HCT116 (cell line): ENCODE results near the gene CDKN1C.

ENCODE experiments used
- CTCF ChIP-seq, 3 experiments: fragments of 200-600 bp in 1 of 3; sonication (generic) in 1 of 3; IDR thresholded peaks in 2 of 3; conservative IDR thresholded peaks in 1 of 3; 2 replicates each; pipeline ENCODE4 v1.5.1; 2012 to 2017; ENCODE audit warnings: low read depth in 2 of 3, low read length in 2 of 3, antibody characterized with exemption in 1 of 3, borderline replicate concordance in 1 of 3, control low read depth in 1 of 3, mild to moderate bottlenecking in 1 of 3, mixed read lengths in 1 of 3, mixed run types in 1 of 3, moderate library complexity in 1 of 3; ENCODE audit not compliant: insufficient read depth in 1 of 3
- ELF1 ChIP-seq: IDR thresholded peaks from 2 replicates; pipeline ENCODE4 v1.6.1; 2012; ENCODE audit warnings: low read depth, borderline replicate concordance
- EZH2 ChIP-seq: fragments of 200-600 bp; sonication (generic); IDR thresholded peaks from 2 replicates; pipeline ENCODE4 v1.6.1; 2017; ENCODE audit warnings: antibody characterized with exemption, mixed run types
- EZH2phosphoT487 ChIP-seq: fragments of 200-600 bp; IDR thresholded peaks from 2 replicates; pipeline ENCODE4 v1.6.1; 2018; ENCODE audit warnings: antibody characterized with exemption, borderline replicate concordance
- MAX ChIP-seq: IDR thresholded peaks from 2 replicates; pipeline ENCODE4 v1.6.1; 2012
- POLR2A ChIP-seq: IDR thresholded peaks from 2 replicates; pipeline ENCODE4 v1.7.0; 2011; ENCODE audit warnings: borderline replicate concordance; ENCODE audit not compliant: insufficient read depth, insufficient read length; ENCODE audit errors: extremely low read depth
- POLR2AphosphoS5 ChIP-seq: IDR thresholded peaks from 2 replicates; pipeline ENCODE4 v1.6.1; 2011; ENCODE audit warnings: mild to moderate bottlenecking, low read depth, low read length, moderate library complexity
- RAD21 ChIP-seq: IDR thresholded peaks from 2 replicates; pipeline ENCODE4 v1.6.1; 2012; ENCODE audit warnings: low read depth, mild to moderate bottlenecking
- TCF7L2 ChIP-seq: IDR thresholded peaks from 2 replicates; pipeline ENCODE4 v1.7.0; 2011; ENCODE audit warnings: borderline replicate concordance, inconsistent platforms; ENCODE audit not compliant: insufficient read depth, insufficient read length; ENCODE audit errors: extremely low read depth
- ZBTB33 ChIP-seq: IDR thresholded peaks from 2 replicates; pipeline ENCODE4 v1.6.1; 2011; ENCODE audit warnings: mild to moderate bottlenecking, low read length, moderate library complexity; ENCODE audit not compliant: insufficient replicate concordance; ENCODE audit errors: extremely low read depth
- ZFX ChIP-seq: fragments of 450-650 bp; IDR thresholded peaks from 2 replicates; pipeline ENCODE4 v1.6.1; 2017
- ZNF274 ChIP-seq: fragments of 200-500 bp; sonication (Bioruptor generic); IDR thresholded peaks from 2 replicates; pipeline ENCODE4 v1.6.1; 2014; ENCODE audit warnings: mild to moderate bottlenecking, low read depth, low read length, inconsistent platforms

GRCh38 chr11:2881981-2882375 is 3.6 kb downstream of the CDKN1C start:
- TF ChIP-seq ZFX: no peak
- TF ChIP-seq POLR2A: no peak
- no peak for TF ChIP-seq ZNF274
- TF ChIP-seq CTCF (IDR thresholded peaks at IDR 0.05 in 2 of 3, conservative IDR thresholded peaks at IDR 0.05 in 1 of 3; ENCODE audit: borderline replicate concordance in 1 of 3, insufficient read depth in 1 of 3, low read depth in 2 of 3, low read length in 2 of 3): no peak
- TF ChIP-seq POLR2AphosphoS5: no peak
- TF ChIP-seq MAX: no peak
- TF ChIP-seq TCF7L2: no peak
- no peak for TF ChIP-seq RAD21
- TF ChIP-seq EZH2: no peak
- TF ChIP-seq EZH2phosphoT487: no peak
- TF ChIP-seq ZBTB33: no peak
- TF ChIP-seq ELF1: no peak
